ENCODE results near the gene MACROD1. TPM values are rescaled to one million over a fixed set of nuclear protein-coding genes. Genes with fewer than 3 reads are reported as not detected.

MACROD1 gene
- total RNA-seq, 1 experiment from 2014 or later, result 36.9 TPM

DNA sequence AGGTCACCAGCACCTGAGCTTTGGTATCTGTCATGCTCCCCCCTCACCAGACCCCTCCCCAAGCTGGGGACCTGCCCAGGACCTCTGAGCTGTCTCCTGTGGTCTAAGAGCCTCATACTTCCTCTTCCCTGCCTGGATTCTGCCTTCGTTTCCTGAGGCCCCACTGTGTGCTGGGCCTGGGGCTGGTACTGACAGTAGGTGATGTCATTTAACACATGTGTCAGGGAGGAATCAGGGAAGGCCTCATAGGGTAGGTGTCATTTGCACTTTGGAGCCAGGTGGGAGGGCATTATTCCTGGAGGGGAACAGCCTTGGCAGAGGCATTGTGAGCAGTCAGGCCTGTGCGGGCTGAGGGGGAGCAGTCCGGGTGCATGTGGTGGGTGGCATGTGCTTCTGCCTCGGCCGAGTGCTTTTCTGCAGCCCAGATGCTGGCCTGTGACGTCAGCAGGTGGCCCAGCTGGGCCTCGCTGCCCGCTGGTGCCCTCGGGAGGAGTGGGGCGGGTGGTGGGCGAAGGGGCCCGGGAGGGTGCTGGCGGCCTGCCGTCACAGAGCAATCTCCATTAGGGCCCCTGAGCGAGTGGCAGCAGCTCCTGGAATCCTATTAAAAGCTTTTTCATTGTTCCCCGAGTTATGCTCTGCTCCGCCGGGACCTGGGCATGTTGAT is 121.1 kb downstream of the MACROD1 start:
- H3K27me3 Mint-ChIP-seq (ENCODE audit: low read depth), result peaks cover 92% of the 10 kb centered on the region
- peaks cover 3% of the 10 kb centered on the region; the same call in 1 of the 2 replicates for H3K4me1 Mint-ChIP-seq
- POLR2A ChIA-PET, result interaction anchor here (0.6 kb wide), 1 partner anchor 75 kb away, joined by 4 read pairs; no protein-coding TSS in a partner anchor
- H3K9me3 Mint-ChIP-seq, result no peaks in the 10 kb centered on the region
- TF ChIP-seq CBFB (CRISPR knock-in tag; IDR thresholded peaks at IDR 0.05; ENCODE audit: low read depth) (no peak), NR1H2 (CRISPR knock-in tag; IDR thresholded peaks at IDR 0.05) (no peak), FOXP1 (CRISPR knock-in tag; IDR thresholded peaks at IDR 0.05; ENCODE audit: borderline replicate concordance) (no peak), NR3C1 (CRISPR knock-in tag; conservative IDR thresholded peaks at IDR 0.05; ENCODE audit: low read depth) (no peak), SOX15 (CRISPR knock-in tag; IDR thresholded peaks at IDR 0.05) (no peak)
- TF ChIP-seq, protein P1, sequence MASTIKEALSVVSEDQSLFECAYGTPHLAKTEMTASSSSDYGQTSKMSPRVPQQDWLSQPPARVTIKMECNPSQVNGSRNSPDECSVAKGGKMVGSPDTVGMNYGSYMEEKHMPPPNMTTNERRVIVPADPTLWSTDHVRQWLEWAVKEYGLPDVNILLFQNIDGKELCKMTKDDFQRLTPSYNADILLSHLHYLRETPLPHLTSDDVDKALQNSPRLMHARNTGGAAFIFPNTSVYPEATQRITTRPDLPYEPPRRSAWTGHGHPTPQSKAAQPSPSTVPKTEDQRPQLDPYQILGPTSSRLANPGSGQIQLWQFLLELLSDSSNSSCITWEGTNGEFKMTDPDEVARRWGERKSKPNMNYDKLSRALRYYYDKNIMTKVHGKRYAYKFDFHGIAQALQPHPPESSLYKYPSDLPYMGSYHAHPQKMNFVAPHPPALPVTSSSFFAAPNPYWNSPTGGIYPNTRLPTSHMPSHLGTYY (CRISPR knock-in tag; IDR thresholded peaks at IDR 0.05), result no peak
- TF ChIP-seq, protein P2, sequence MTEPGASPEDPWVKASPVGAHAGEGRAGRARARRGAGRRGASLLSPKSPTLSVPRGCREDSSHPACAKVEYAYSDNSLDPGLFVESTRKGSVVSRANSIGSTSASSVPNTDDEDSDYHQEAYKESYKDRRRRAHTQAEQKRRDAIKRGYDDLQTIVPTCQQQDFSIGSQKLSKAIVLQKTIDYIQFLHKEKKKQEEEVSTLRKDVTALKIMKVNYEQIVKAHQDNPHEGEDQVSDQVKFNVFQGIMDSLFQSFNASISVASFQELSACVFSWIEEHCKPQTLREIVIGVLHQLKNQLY (CRISPR knock-in tag; IDR thresholded peaks at IDR 0.05), result no peak
- TF ChIP-seq, protein P3, sequence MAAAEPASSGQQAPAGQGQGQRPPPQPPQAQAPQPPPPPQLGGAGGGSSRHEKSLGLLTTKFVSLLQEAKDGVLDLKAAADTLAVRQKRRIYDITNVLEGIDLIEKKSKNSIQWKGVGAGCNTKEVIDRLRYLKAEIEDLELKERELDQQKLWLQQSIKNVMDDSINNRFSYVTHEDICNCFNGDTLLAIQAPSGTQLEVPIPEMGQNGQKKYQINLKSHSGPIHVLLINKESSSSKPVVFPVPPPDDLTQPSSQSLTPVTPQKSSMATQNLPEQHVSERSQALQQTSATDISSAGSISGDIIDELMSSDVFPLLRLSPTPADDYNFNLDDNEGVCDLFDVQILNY (CRISPR knock-in tag; IDR thresholded peaks at IDR 0.05), result no peak
- TF ChIP-seq, protein P4, sequence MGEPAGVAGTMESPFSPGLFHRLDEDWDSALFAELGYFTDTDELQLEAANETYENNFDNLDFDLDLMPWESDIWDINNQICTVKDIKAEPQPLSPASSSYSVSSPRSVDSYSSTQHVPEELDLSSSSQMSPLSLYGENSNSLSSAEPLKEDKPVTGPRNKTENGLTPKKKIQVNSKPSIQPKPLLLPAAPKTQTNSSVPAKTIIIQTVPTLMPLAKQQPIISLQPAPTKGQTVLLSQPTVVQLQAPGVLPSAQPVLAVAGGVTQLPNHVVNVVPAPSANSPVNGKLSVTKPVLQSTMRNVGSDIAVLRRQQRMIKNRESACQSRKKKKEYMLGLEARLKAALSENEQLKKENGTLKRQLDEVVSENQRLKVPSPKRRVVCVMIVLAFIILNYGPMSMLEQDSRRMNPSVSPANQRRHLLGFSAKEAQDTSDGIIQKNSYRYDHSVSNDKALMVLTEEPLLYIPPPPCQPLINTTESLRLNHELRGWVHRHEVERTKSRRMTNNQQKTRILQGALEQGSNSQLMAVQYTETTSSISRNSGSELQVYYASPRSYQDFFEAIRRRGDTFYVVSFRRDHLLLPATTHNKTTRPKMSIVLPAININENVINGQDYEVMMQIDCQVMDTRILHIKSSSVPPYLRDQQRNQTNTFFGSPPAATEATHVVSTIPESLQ (CRISPR knock-in tag; IDR thresholded peaks at IDR 0.05), result no peak
- DNase-seq (ENCODE audit: low spot score), result no peak
- CTCF ChIA-PET, result no interaction called here
- no peak overlapping the region for H3K4me3 Mint-ChIP-seq
- no peak overlapping the region for H3K27ac Mint-ChIP-seq
- no peak for ATAC-seq
- no peaks in the 10 kb centered on the region for H3K36me3 Mint-ChIP-seq

DNA sequence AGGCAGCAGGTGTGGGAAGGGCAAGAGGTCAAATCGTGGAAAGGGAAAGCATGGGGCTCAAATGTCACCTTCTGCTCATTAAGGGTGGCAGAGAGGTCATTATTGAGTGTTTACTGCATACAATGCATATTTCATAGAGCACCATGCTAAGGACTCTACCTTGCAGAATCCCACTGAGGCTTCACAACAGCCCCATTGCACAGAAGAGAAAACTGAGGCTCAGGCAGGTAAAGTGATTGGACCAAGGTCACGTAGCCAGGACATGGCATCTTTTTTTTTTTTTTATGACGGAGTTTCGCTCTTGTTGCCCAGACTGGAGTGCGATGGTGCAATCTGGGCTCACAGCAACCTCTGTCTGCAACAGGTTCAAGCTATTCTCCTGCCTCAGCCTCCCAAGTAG is 122.4 kb downstream of the MACROD1 start:
- no peak overlapping the region for H3K4me3 Mint-ChIP-seq
- H3K36me3 Mint-ChIP-seq, result no peaks in the 10 kb centered on the region
- TF ChIP-seq ELF4 (CRISPR knock-in tag; IDR thresholded peaks at IDR 0.05; ENCODE audit: low read depth), result no peak
- TF ChIP-seq, protein P5, sequence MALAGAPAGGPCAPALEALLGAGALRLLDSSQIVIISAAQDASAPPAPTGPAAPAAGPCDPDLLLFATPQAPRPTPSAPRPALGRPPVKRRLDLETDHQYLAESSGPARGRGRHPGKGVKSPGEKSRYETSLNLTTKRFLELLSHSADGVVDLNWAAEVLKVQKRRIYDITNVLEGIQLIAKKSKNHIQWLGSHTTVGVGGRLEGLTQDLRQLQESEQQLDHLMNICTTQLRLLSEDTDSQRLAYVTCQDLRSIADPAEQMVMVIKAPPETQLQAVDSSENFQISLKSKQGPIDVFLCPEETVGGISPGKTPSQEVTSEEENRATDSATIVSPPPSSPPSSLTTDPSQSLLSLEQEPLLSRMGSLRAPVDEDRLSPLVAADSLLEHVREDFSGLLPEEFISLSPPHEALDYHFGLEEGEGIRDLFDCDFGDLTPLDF (CRISPR knock-in tag; IDR thresholded peaks at IDR 0.05), result no peak
- TF ChIP-seq NR2C2 (CRISPR knock-in tag; IDR thresholded peaks at IDR 0.05), result no peak
- TF ChIP-seq, protein P2 (CRISPR knock-in tag; IDR thresholded peaks at IDR 0.05), result no peak
- no peak for TF ChIP-seq ATF1 (CRISPR knock-in tag; IDR thresholded peaks at IDR 0.05)
- TF ChIP-seq ZNF317 (CRISPR knock-in tag; IDR thresholded peaks at IDR 0.05; ENCODE audit: borderline replicate concordance, low read depth), result no peak
- ChIA-PET CTCF (interaction anchor here (0.6 to 1.8 kb wide), 2 partner anchors 43 to 45 kb away, joined by 4 read pairs; no protein-coding TSS in a partner anchor), POLR2A (no interaction called here)
- H3K9me3 Mint-ChIP-seq, result no peaks in the 10 kb centered on the region
- ATAC-seq, result no peak
- H3K4me1 Mint-ChIP-seq, result peaks cover 3% of the 10 kb centered on the region; the same call in 1 of the 2 replicates
- H3K27ac Mint-ChIP-seq, result no peak overlapping the region
- H3K27me3 Mint-ChIP-seq (ENCODE audit: low read depth), result peaks cover 95% of the 10 kb centered on the region
- no peak for DNase-seq (ENCODE audit: low spot score)

DNA sequence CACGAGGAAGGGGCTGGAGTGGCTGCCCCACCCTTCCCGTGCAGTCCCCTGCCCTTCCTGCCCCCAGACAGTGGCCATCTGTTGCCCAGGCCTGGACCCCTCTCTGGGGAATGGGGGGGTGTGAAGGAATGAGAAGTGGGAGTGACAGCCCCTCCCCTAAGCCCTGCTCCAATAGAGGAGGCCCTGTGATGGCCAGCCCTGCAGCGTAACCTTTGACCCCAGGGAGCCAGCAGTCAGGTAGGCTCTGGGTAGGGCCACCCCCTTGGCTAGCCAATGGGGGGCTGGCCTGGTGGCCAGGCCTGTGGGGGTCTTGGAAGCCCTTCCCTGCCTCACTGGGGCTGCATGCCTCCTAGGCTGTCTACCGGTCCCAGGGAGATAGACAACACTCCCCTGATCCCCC is 123.6 kb downstream of the MACROD1 start:
- Mint-ChIP-seq H3K27me3 (ENCODE audit: low read depth) (peaks cover 100% of the 10 kb centered on the region), H3K4me1 (peaks cover 3% of the 10 kb centered on the region; the same call in 1 of the 2 replicates), H3K27ac (no peak overlapping the region), H3K9me3 (no peaks in the 10 kb centered on the region), H3K4me3 (no peak overlapping the region), H3K36me3 (no peaks in the 10 kb centered on the region)
- DNase-seq (ENCODE audit: low spot score), result no peak
- POLR2A ChIA-PET, result no interaction called here
- no peak for ATAC-seq
- CTCF ChIA-PET, result interaction anchor here (1.8 to 2.7 kb wide), 2 partner anchors 13 to 46 kb away, joined by 4 to 17 read pairs; no protein-coding TSS in a partner anchor
- TF ChIP-seq FOXP1 (CRISPR knock-in tag; IDR thresholded peaks at IDR 0.05; ENCODE audit: borderline replicate concordance), result no peak
- TF ChIP-seq, protein P6, sequence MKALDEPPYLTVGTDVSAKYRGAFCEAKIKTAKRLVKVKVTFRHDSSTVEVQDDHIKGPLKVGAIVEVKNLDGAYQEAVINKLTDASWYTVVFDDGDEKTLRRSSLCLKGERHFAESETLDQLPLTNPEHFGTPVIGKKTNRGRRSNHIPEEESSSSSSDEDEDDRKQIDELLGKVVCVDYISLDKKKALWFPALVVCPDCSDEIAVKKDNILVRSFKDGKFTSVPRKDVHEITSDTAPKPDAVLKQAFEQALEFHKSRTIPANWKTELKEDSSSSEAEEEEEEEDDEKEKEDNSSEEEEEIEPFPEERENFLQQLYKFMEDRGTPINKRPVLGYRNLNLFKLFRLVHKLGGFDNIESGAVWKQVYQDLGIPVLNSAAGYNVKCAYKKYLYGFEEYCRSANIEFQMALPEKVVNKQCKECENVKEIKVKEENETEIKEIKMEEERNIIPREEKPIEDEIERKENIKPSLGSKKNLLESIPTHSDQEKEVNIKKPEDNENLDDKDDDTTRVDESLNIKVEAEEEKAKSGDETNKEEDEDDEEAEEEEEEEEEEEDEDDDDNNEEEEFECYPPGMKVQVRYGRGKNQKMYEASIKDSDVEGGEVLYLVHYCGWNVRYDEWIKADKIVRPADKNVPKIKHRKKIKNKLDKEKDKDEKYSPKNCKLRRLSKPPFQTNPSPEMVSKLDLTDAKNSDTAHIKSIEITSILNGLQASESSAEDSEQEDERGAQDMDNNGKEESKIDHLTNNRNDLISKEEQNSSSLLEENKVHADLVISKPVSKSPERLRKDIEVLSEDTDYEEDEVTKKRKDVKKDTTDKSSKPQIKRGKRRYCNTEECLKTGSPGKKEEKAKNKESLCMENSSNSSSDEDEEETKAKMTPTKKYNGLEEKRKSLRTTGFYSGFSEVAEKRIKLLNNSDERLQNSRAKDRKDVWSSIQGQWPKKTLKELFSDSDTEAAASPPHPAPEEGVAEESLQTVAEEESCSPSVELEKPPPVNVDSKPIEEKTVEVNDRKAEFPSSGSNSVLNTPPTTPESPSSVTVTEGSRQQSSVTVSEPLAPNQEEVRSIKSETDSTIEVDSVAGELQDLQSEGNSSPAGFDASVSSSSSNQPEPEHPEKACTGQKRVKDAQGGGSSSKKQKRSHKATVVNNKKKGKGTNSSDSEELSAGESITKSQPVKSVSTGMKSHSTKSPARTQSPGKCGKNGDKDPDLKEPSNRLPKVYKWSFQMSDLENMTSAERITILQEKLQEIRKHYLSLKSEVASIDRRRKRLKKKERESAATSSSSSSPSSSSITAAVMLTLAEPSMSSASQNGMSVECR (CRISPR knock-in tag; IDR thresholded peaks at IDR 0.05; ENCODE audit: borderline replicate concordance), result no peak
- TF ChIP-seq NR2C2 (CRISPR knock-in tag; IDR thresholded peaks at IDR 0.05), result no peak; the same call in 1 of the 2 replicates
- TF ChIP-seq NFATC4 (CRISPR knock-in tag; IDR thresholded peaks at IDR 0.05), result no peak
- TF ChIP-seq ZNF423 (CRISPR knock-in tag; IDR thresholded peaks at IDR 0.05), result no peak
- no peak for TF ChIP-seq RELA (CRISPR knock-in tag; IDR thresholded peaks at IDR 0.05; ENCODE audit: borderline replicate concordance)
- TF ChIP-seq CREM (CRISPR knock-in tag; IDR thresholded peaks at IDR 0.05), result no peak

Data from WTC11 (cell line).